G401 (cell line): Measurements from ENCODE around the gene SRL. TPM values are rescaled to one million over a fixed set of nuclear protein-coding genes. Genes with fewer than 3 reads are reported as not detected.
A peak's percentile ranks its signal among the peaks of the same experiment; 100 is the strongest.
"Not testable (repeated sequence)": the region's sequence is repeated elsewhere in the genome, so short reads cannot be mapped to it uniquely, and the experiment has no call there.

Experiments used
- DNase-seq: peaks from one replicate; pipeline ENCODE4 v3.0.0-alpha.2; 2015; ENCODE audit warnings: low spot score
- in situ Hi-C: cut with HindIII; loops from 2 replicates; pipeline ENCODE4 v1.10.0; 2016; ENCODE audit warnings: low sequenced_read_pairs, mixed read lengths
- total RNA-seq: library from RNA; depleted of rRNA; stranded (reverse); fragments of >200 nt; shearing (Covaris generic); gene quantifications from 2 replicates; pipeline ENCODE4 v1.2.3, GENCODE V29; 2014

Gene SRL
- total RNA-seq, 1 experiment from 2014 or later = 0.07 TPM

- in situ Hi-C loops = no loop called here
- peak; percentile 38 for DNase-seq
Measured at GRCh38 chr16:4232541-4233386, 9.1 kb downstream of the SRL start.

- in situ Hi-C loops = no loop called here
- DNase-seq = no peak
Measured at GRCh38 chr16:4231886-4232285, 10.0 kb downstream of the SRL start.

- in situ Hi-C loops = no loop called here
- DNase-seq = no peak
Measured at GRCh38 chr16:4231367-4231766, 10.5 kb downstream of the SRL start.

- DNase-seq = no peak
- in situ Hi-C loops = no loop called here
Measured at GRCh38 chr16:4227040-4227332, 14.9 kb downstream of the SRL start.

- in situ Hi-C loops = no loop called here
- no peak for DNase-seq
Measured at GRCh38 chr16:4226251-4227039, 15.4 kb downstream of the SRL start.

GRCh38 chr16:4225075-4225474, 16.8 kb downstream of the SRL start:
- in situ Hi-C loops = no loop called here
- DNase-seq = no peak

GRCh38 chr16:4220358-4220757, 21.5 kb downstream of the SRL start:
- in situ Hi-C loops = no loop called here

GRCh38 chr16:4218202-4218601, 23.7 kb downstream of the SRL start:
- no peak for DNase-seq
- in situ Hi-C loops = no loop called here

More at GRCh38 chr16:4220358-4220757, 21.5 kb downstream of the SRL start:
- no peak for DNase-seq

- in situ Hi-C loops = no loop called here
- peak; percentile 3 for DNase-seq
Measured at GRCh38 chr16:4217204-4218131, 24.4 kb downstream of the SRL start.

- in situ Hi-C loops = no loop called here
Measured at GRCh38 chr16:4216596-4216995, 25.3 kb downstream of the SRL start.

GRCh38 chr16:4215106-4215505, 26.8 kb downstream of the SRL start:
- no peak for DNase-seq
- in situ Hi-C loops = no loop called here

More at GRCh38 chr16:4216596-4216995, 25.3 kb downstream of the SRL start:
- no peak for DNase-seq

- in situ Hi-C loops = no loop called here
- no peak for DNase-seq
Measured at GRCh38 chr16:4214215-4214621, 27.7 kb downstream of the SRL start.

GRCh38 chr16:4213737-4214136, 28.1 kb downstream of the SRL start:
- DNase-seq = no peak
- in situ Hi-C loops = no loop called here

- in situ Hi-C loops = no loop called here
- no peak for DNase-seq
Measured at GRCh38 chr16:4212934-4213296, 29.0 kb downstream of the SRL start.

GRCh38 chr16:4212211-4212933, 29.5 kb downstream of the SRL start:
- in situ Hi-C loops = no loop called here
- no peak for DNase-seq

- DNase-seq, in situ Hi-C loops: not testable (repeated sequence)
Measured at GRCh38 chr16:4211445-4212210, 30.3 kb downstream of the SRL start.

- in situ Hi-C loops = no loop called here
Measured at GRCh38 chr16:4209666-4210065, 32.2 kb downstream of the SRL start.

GRCh38 chr16:4208341-4208751, 33.5 kb downstream of the SRL start:
- DNase-seq = no peak
- in situ Hi-C loops = no loop called here

More at GRCh38 chr16:4209666-4210065, 32.2 kb downstream of the SRL start:
- DNase-seq = no peak
